Kidney epithelial cell (primary cell): ENCODE results near the gene FAP. TPM values are rescaled to one million over a fixed set of nuclear protein-coding genes. Genes with fewer than 3 reads are reported as not detected.

Experiments used
- DNase-seq: peaks from one replicate; pipeline ENCODE4 v3.0.0-alpha.2; 2010; ENCODE audit warnings: low read depth
- H3K27me3 ChIP-seq: 2 replicates; pipeline ENCODE4 v1.6.0; 2011; ENCODE audit warnings: low read length; ENCODE audit not compliant: control insufficient read depth, insufficient read depth
- H3K36me3 ChIP-seq: 2 replicates; pipeline ENCODE4 v1.5.1; 2011; ENCODE audit warnings: low read length; ENCODE audit not compliant: control insufficient read depth, insufficient read depth
- H3K4me3 ChIP-seq: 2 replicates; pipeline ENCODE4 v1.5.1; 2011; ENCODE audit warnings: low read depth, mild to moderate bottlenecking, control low read depth, low read length
- CTCF ChIP-seq: IDR thresholded peaks from 2 replicates; pipeline ENCODE4 v1.5.1; 2011; ENCODE audit warnings: mild to moderate bottlenecking, moderate library complexity, low read length, control low read depth, inconsistent platforms; ENCODE audit not compliant: insufficient read depth, poor library complexity, severe bottlenecking
- total RNA-seq: library from RNA; depleted of rRNA; stranded (reverse); fragments of >200 nt; gene quantifications from 2 replicates; pipeline ENCODE4 v1.2.3, GENCODE V29; 2015

FAP gene
- total RNA-seq, 1 donor from 2014 or later: 2.8 TPM

- no peak overlapping the region for H3K4me3 ChIP-seq
- H3K27me3 ChIP-seq: no peaks in the 10 kb centered on the region
- no peaks in the 10 kb centered on the region for H3K36me3 ChIP-seq
- no peak for DNase-seq
- TF ChIP-seq CTCF: no peak
Observed at GRCh38 chr2:162267496-162267895, 24.3 kb upstream of the FAP start.

GRCh38 chr2:162266460-162266760, 23.2 kb upstream of the FAP start:
- no peak overlapping the region for H3K4me3 ChIP-seq
- no peak for DNase-seq
- no peaks in the 10 kb centered on the region for H3K36me3 ChIP-seq
- no peak for TF ChIP-seq CTCF
- H3K27me3 ChIP-seq: no peaks in the 10 kb centered on the region

GRCh38 chr2:162265666-162266459, 22.6 kb upstream of the FAP start:
- Histone ChIP-seq H3K27me3 (no peaks in the 10 kb centered on the region), H3K36me3 (no peaks in the 10 kb centered on the region), H3K4me3 (no peak overlapping the region)
- DNase-seq: no peak
- TF ChIP-seq CTCF: no peak

GRCh38 chr2:162261032-162261945, 18.0 kb upstream of the FAP start:
- Histone ChIP-seq H3K36me3 (no peaks in the 10 kb centered on the region), H3K4me3 (no peak overlapping the region), H3K27me3 (no peaks in the 10 kb centered on the region)
- no peak for DNase-seq
- no peak for TF ChIP-seq CTCF

GRCh38 chr2:162258686-162259085, 15.4 kb upstream of the FAP start:
- no peak for TF ChIP-seq CTCF
- Histone ChIP-seq H3K36me3 (no peaks in the 10 kb centered on the region), H3K4me3 (no peak overlapping the region), H3K27me3 (no peaks in the 10 kb centered on the region)
- DNase-seq: no peak

- no peak overlapping the region for H3K4me3 ChIP-seq
- no peak for DNase-seq
- H3K36me3 ChIP-seq: no peaks in the 10 kb centered on the region
- H3K27me3 ChIP-seq: no peaks in the 10 kb centered on the region
- TF ChIP-seq CTCF: no peak
Observed at GRCh38 chr2:162258169-162258568, 14.9 kb upstream of the FAP start.
